Kidney epithelial cell (primary cell): ENCODE measurements around the gene NDUFB3. TPM values are rescaled to one million over a fixed set of nuclear protein-coding genes. Genes with fewer than 3 reads are reported as not detected.
"Not testable (repeated sequence)": the region's sequence is repeated elsewhere in the genome, so short reads cannot be mapped to it uniquely, and the experiment has no call there.

ENCODE experiments used
- DNase-seq: peaks from one replicate; pipeline ENCODE4 v3.0.0-alpha.2; 2010; ENCODE audit warnings: low read depth
- H3K27me3 ChIP-seq: 2 replicates; pipeline ENCODE4 v1.6.0; 2011; ENCODE audit warnings: low read length; ENCODE audit not compliant: control insufficient read depth, insufficient read depth
- H3K36me3 ChIP-seq: 2 replicates; pipeline ENCODE4 v1.5.1; 2011; ENCODE audit warnings: low read length; ENCODE audit not compliant: control insufficient read depth, insufficient read depth
- H3K4me3 ChIP-seq: 2 replicates; pipeline ENCODE4 v1.5.1; 2011; ENCODE audit warnings: low read depth, mild to moderate bottlenecking, control low read depth, low read length
- total RNA-seq: library from RNA; depleted of rRNA; stranded (reverse); fragments of >200 nt; gene quantifications from 2 replicates; pipeline ENCODE4 v1.2.3, GENCODE V29; 2015
- TF ChIP-seq, protein P1 (sequence below): IDR thresholded peaks from 2 replicates; pipeline ENCODE4 v1.5.1; 2011; ENCODE audit warnings: mild to moderate bottlenecking, moderate library complexity, low read length, control low read depth, inconsistent platforms; ENCODE audit not compliant: insufficient read depth, poor library complexity, severe bottlenecking

Gene NDUFB3
- 37.7 and 59.0 TPM in 2 replicates for total RNA-seq

DNA sequence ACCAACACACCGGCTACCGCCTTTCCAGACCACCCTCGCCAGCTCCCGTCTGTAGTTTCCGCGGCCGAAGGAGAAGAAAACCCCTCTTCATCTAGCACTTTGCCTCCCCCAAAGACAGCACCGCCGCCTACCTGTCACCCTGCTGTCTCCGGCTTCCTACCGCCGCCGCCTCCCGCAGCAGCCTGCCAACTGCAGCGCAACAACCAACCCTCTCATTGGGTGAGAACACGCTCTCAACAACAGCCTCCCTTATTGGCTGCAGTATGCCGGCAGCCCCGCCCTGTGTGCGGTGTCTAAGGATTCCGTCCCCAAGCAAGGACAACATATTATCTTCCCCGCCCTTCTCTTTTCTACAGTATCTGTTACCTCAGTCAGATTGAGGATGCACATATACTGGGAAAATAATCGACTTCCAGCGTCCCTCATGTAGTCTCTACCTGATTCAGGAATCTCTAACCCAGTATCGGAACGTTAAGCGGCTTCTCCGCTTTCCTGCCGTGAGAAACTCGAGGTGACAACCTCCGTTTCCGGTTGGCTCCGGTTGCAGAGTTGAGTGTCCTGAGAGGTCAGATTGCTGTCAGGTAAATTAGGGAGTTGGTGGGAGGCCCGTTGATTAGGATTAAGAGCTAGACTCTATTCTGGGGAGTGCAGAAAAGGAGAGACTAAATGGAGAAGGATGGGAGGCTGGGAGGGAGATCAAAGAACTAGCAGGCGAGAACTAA is at the start of gene NDUFB3, which contains the start of gene HYCC2:
Gene NDUFB3, plus strand, starts transcription at position 523 of the 722 bp plus-strand sequence. CDS start 6,882 bp downstream, outside the sequence.
Gene HYCC2, minus strand, starts transcription at position 193 of the 722 bp plus-strand sequence. CDS start 47,662 bp downstream, outside the sequence.
- peak; percentile 73 for DNase-seq
- TF ChIP-seq, protein P1, sequence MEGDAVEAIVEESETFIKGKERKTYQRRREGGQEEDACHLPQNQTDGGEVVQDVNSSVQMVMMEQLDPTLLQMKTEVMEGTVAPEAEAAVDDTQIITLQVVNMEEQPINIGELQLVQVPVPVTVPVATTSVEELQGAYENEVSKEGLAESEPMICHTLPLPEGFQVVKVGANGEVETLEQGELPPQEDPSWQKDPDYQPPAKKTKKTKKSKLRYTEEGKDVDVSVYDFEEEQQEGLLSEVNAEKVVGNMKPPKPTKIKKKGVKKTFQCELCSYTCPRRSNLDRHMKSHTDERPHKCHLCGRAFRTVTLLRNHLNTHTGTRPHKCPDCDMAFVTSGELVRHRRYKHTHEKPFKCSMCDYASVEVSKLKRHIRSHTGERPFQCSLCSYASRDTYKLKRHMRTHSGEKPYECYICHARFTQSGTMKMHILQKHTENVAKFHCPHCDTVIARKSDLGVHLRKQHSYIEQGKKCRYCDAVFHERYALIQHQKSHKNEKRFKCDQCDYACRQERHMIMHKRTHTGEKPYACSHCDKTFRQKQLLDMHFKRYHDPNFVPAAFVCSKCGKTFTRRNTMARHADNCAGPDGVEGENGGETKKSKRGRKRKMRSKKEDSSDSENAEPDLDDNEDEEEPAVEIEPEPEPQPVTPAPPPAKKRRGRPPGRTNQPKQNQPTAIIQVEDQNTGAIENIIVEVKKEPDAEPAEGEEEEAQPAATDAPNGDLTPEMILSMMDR = peak; percentile 19
- H3K4me3 ChIP-seq = peak within 1 kb of the TSS; percentile 83
- no peaks in the 10 kb centered on the region for H3K27me3 ChIP-seq
- no peaks in the 10 kb centered on the region for H3K36me3 ChIP-seq

DNA sequence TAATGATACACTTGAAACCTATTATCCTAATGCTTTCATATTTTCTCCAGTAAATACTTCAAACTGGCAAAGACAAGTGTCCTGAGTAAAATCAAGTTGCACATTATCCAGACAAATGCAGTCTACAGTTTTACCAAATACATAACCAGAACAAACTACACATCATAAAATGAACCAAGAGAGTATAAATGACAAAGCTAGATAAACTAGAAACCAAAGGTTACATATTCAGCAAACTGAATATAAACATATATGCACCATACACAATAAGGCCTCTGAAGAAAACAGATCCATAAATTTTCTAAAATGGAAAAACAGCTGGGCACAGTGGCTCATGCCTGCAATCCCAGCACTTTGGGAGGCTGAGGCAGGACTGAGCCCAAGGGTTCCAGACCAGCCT is 47.3 kb upstream of the NDUFB3 start:
- Histone ChIP-seq H3K27me3 (no peaks in the 10 kb centered on the region), H3K36me3 (no peaks in the 10 kb centered on the region)
- TF ChIP-seq, protein P1 = no peak

DNA sequence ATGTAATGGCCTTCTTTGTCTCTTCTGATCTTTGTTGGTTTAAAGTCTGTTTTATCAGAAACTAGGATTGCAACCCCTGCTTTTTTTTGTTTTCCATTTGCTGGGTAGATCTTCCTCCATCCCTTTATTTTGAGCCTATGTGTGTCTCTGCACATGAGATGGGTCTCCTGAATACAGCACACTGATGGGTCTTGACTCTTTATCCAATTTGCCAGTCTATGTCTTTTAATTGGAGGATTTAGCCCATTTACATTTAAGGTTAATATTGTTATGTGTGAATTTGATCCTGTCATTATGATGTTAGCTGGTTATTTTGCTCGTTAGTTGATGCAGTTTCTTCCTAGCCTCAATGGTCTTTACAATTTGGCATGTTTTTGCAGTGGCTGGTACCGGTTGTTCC is 37.4 kb upstream of the NDUFB3 start:
- not testable (repeated sequence) for H3K27me3 ChIP-seq, DNase-seq, H3K4me3 ChIP-seq, H3K36me3 ChIP-seq

More for the DNA sequence above, 47.3 kb upstream of the NDUFB3 start:
- DNase-seq = no peak
- H3K4me3 ChIP-seq = no peak overlapping the region

DNA sequence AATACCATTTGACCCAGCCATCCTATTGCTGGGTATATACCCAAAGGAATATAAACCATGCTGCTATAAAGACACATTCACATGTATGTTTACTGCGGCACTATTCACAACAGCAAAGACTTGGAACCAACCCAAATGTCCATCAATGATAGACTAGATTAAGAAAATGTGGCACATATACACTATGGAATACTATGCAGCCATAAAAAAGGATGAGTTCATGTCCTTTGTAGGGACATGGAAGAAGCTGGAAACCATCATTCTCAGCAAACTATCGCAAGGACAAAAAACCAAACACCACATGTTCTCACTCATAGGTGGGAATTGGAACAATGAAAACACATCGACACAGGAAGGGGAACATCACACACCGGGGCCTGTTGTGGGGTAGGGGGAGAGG is 33.4 kb upstream of the NDUFB3 start:
- not testable (repeated sequence) for H3K36me3 ChIP-seq, DNase-seq, H3K4me3 ChIP-seq, H3K27me3 ChIP-seq

DNA sequence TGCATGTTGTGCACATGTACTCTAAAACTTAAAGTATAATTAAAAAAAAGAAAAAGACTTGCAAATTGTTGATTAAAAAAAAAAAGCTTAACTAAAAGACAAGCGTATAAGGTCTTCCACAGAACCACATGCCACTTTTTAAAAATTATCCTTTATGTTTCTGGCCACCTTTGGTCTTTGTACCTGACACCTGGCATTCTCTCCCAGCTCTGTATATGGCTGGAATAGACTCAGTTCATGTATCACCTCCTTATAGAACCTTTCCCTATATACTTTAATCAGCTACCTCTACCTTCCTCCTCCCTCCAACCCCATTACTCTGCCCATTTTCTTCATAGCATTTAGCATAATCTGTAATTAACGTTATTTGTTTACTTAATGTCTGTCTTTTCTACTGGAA is 32.9 kb upstream of the NDUFB3 start:
- TF ChIP-seq, protein P1 = no peak
- DNase-seq = no peak
- H3K27me3 ChIP-seq = no peaks in the 10 kb centered on the region
- H3K36me3 ChIP-seq = no peaks in the 10 kb centered on the region
- H3K4me3 ChIP-seq = no peak overlapping the region

DNA sequence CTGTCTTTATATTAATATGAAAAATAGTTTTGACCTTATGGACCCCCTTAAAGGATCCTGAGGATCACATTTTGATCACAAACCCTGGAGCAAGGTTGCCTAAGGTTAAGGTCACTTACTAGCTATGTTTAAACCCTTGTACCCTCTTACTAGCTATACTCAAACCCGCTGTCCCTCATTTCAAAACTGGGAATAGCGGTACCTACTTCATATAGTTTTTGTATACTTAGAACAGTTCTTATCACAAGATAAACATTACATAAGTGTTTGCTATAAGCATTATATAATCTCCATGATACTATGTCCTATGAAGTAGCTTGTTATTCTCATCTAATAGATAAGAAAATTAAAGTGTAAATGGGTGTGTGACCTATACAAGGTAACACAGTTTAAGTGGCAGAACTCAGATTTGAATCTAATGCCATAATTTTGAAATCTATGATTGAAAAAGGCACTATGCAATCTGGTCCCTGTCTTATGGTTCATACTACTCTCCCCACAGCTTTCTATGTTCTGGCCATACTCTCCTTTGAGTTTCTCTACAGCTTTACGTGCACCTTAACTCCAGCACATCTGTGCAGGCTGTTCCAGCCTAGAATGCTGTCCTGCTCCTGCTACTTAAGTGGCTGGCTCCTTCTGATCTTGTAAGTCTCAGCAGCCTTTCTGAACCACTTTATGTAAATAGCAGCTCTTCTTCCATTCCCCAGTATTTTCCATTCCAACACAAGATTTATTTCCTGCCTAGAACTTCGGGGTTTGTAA is 30.8 kb upstream of the NDUFB3 start:
- TF ChIP-seq, protein P1 = no peak
- H3K4me3 ChIP-seq = no peak overlapping the region
- no peak for DNase-seq
- H3K36me3 ChIP-seq = no peaks in the 10 kb centered on the region
- H3K27me3 ChIP-seq = no peaks in the 10 kb centered on the region

DNA sequence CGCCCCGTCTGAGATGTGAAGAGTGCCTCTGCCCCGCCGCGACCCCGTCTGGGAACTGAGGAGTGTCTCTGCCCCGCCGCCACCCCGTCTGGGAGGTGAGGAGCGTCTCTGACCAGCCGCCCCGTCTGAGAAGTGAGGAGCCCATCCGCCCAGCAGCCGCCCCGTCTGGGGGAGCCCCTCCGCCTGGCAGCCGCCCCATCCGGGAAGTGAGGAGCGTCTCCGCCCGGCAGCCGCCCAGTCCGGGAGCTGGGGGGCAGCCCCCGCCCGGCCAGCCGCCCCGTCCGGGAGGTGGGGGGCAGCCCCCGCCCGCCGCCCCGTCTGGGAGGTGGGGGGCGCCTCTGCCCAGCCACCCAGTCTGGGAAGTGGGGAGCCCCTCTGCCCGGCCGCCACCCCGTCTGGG is 29.4 kb upstream of the NDUFB3 start:
- H3K36me3 ChIP-seq, H3K4me3 ChIP-seq, H3K27me3 ChIP-seq, DNase-seq: not testable (repeated sequence)

DNA sequence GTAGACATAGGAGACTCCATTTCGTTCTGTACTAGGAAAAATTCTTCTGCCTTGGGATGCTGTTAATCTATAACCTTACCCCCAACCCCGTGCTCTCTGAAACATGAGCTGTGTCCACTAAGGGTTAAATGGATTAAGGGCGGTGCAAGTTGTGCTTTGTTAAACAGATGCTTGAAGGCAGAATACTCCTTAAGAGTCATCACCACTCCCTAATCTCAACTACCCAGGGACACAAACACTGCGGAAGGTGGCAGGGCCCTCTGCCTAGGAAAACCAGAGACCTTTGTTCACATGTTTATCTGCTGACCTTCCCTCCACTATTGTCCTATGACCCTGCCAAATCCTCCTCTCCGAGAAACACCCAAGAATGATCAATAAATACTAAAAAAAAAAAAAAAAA is 28.8 kb upstream of the NDUFB3 start:
- not testable (repeated sequence) for DNase-seq, H3K36me3 ChIP-seq, H3K27me3 ChIP-seq, H3K4me3 ChIP-seq
